Endodermal cell (in vitro differentiated cells): ENCODE data around the gene PARN. TPM values are rescaled to one million over a fixed set of nuclear protein-coding genes. Genes with fewer than 3 reads are reported as not detected.

Experiments used
- DNase-seq: peaks from one replicate; pipeline ENCODE4 v3.0.0-alpha.2; 2017
- H3K27ac ChIP-seq: 2 replicates; pipeline ENCODE4 v1.5.1; 2013; ENCODE audit warnings: mild to moderate bottlenecking, low read depth, low read length, moderate library complexity
- H3K27me3 ChIP-seq: 2 replicates; pipeline ENCODE4 v1.6.1; 2013; ENCODE audit warnings: mild to moderate bottlenecking, low read length, moderate library complexity; ENCODE audit not compliant: insufficient read depth, control insufficient read depth, poor library complexity, severe bottlenecking
- H3K36me3 ChIP-seq: 2 replicates; pipeline ENCODE4 v1.7.0; 2013; ENCODE audit warnings: mild to moderate bottlenecking, low read length, moderate library complexity; ENCODE audit not compliant: control insufficient read depth, insufficient read depth
- H3K4me1 ChIP-seq: one replicate; pipeline ENCODE4 v1.7.0; 2013; ENCODE audit warnings: low read length; ENCODE audit not compliant: control insufficient read depth, insufficient read depth
- H3K4me3 ChIP-seq: 2 replicates; pipeline ENCODE4 v1.5.1; 2013; ENCODE audit warnings: mild to moderate bottlenecking, low read length, moderate library complexity
- H3K9ac ChIP-seq: 2 replicates; pipeline ENCODE4 v1.6.1; 2013; ENCODE audit warnings: mild to moderate bottlenecking, low read length, moderate library complexity; ENCODE audit not compliant: poor library complexity, severe bottlenecking; ENCODE audit errors: extremely low read depth
- H3K9me3 ChIP-seq: 2 replicates; pipeline ENCODE4 v1.6.1; 2013; ENCODE audit warnings: mild to moderate bottlenecking, low read length, moderate library complexity; ENCODE audit not compliant: control insufficient read depth
- H3K27ac Mint-ChIP-seq: 2 replicates; pipeline ENCODE4 v1.8.0; 2020; ENCODE audit warnings: mixed read lengths
- H3K27me3 Mint-ChIP-seq: 2 replicates; pipeline ENCODE4 v1.8.0; 2021; ENCODE audit warnings: mild to moderate bottlenecking, mixed read lengths; ENCODE audit not compliant: insufficient read depth
- H3K36me3 Mint-ChIP-seq: 2 replicates; pipeline ENCODE4 v1.8.0; 2020; ENCODE audit warnings: low read depth, mixed read lengths
- H3K4me1 Mint-ChIP-seq: 2 replicates; pipeline ENCODE4 v1.8.0; 2020; ENCODE audit warnings: mixed read lengths
- H3K4me3 Mint-ChIP-seq: 2 replicates; pipeline ENCODE4 v1.8.0; 2020; ENCODE audit warnings: mild to moderate bottlenecking, moderate library complexity, mixed read lengths
- H3K9me3 Mint-ChIP-seq: 2 replicates; pipeline ENCODE4 v1.8.0; 2020; ENCODE audit warnings: mild to moderate bottlenecking, mixed read lengths
- CTCF ChIP-seq: fragments of 200-600 bp; sonication (generic); conservative IDR thresholded peaks from 2 replicates; pipeline ENCODE4 v1.5.0; 2021; ENCODE audit warnings: antibody characterized with exemption, mild to moderate bottlenecking
- WGBS, 2 experiments: methylation state at CpG; one replicate each; pipeline versions ENCODE4 v1.1.5 to v1.1.7; 2013; ENCODE audit warnings: missing lambda C conversion rate in 2 of 2, mixed read lengths in 1 of 2; ENCODE audit not compliant: insufficient coverage in 1 of 2, insufficient read length in 1 of 2; 5-methylcytosine and 5-hydroxymethylcytosine counted together
- total RNA-seq, 2 donors: library from RNA; stranded (reverse); fragmentation: NEBNext Ultra II Directional in 1 of 2; extraction: Animal tissue kit (Norgen Biotek cat#: 25700) in 1 of 2; gene quantifications; 2 replicates in 1 of 2; 3 replicates in 1 of 2; pipeline ENCODE4 v1.2.1, GENCODE V29; 2021

The PARN gene
- total RNA-seq, 2 donors from 2014 or later, result 43.7 to 45.7 TPM

GRCh38 chr16:14394834-14395233 lies 235.2 kb downstream of the PARN start:
- Mint-ChIP-seq H3K4me3 (no peak overlapping the region), H3K4me1 (peaks cover 3% of the 10 kb centered on the region), H3K9me3 (no peaks in the 10 kb centered on the region), H3K27ac (no peak overlapping the region), H3K27me3 (no peaks in the 10 kb centered on the region), H3K36me3 (no peaks in the 10 kb centered on the region)
- Histone ChIP-seq H3K36me3 (no peaks in the 10 kb centered on the region), H3K27me3 (no peaks in the 10 kb centered on the region), H3K27ac (no peak overlapping the region), H3K4me1 (no peaks in the 10 kb centered on the region), H3K9ac (no peak overlapping the region), H3K9me3 (no peaks in the 10 kb centered on the region), H3K4me3 (no peak overlapping the region)
- no peak for DNase-seq
- WGBS, 2 experiments, result 83 to 100% methylated on average over 1 of the region's 3 CpGs
- TF ChIP-seq CTCF, result no peak

- no peak for DNase-seq
- H3K4me1 Mint-ChIP-seq, result peaks cover 2% of the 10 kb centered on the region
- H3K9me3 ChIP-seq, result no peaks in the 10 kb centered on the region
- H3K27me3 ChIP-seq, result no peaks in the 10 kb centered on the region
- no peaks in the 10 kb centered on the region for H3K4me1 ChIP-seq
- H3K36me3 Mint-ChIP-seq, result no peaks in the 10 kb centered on the region
- TF ChIP-seq CTCF, result no peak
- H3K27me3 Mint-ChIP-seq, result no peaks in the 10 kb centered on the region
- 91 to 92% methylated on average over 6 of the region's 6 CpGs for WGBS, 2 experiments
- no peak overlapping the region for H3K4me3 ChIP-seq
- no peaks in the 10 kb centered on the region for H3K9me3 Mint-ChIP-seq
- H3K4me3 Mint-ChIP-seq, result no peak overlapping the region
- H3K27ac ChIP-seq, result no peak overlapping the region
- peak overlapping the region; percentile 41 for H3K27ac Mint-ChIP-seq
- no peaks in the 10 kb centered on the region for H3K36me3 ChIP-seq
- no peak overlapping the region for H3K9ac ChIP-seq
Observed at GRCh38 chr16:14392960-14393359, 237.1 kb downstream of the PARN start.

- H3K27ac Mint-ChIP-seq, result no peak overlapping the region
- no peak overlapping the region for H3K27ac ChIP-seq
- H3K9me3 Mint-ChIP-seq, result peaks cover 4% of the 10 kb centered on the region
- H3K27me3 Mint-ChIP-seq, result no peaks in the 10 kb centered on the region
- H3K36me3 ChIP-seq, result no peaks in the 10 kb centered on the region
- H3K4me1 ChIP-seq, result no peaks in the 10 kb centered on the region
- no peak overlapping the region for H3K4me3 Mint-ChIP-seq
- H3K27me3 ChIP-seq, result no peaks in the 10 kb centered on the region
- H3K9ac ChIP-seq, result no peak overlapping the region
- H3K36me3 Mint-ChIP-seq, result no peaks in the 10 kb centered on the region
- no peak for DNase-seq
- no peak overlapping the region for H3K4me3 ChIP-seq
- no peaks in the 10 kb centered on the region for H3K9me3 ChIP-seq
- H3K4me1 Mint-ChIP-seq, result peaks cover 2% of the 10 kb centered on the region
- no peak for TF ChIP-seq CTCF
- WGBS, 2 experiments, result 91% methylated on average over 1 of the region's 1 CpG; no CpG with 5 or more reads in 1 of the 2 experiments
Observed at GRCh38 chr16:14389359-14389758, 240.7 kb downstream of the PARN start.
